Suprapubic skin (tissue), 3 donors: Measurements from ENCODE around the gene RBM45.

ENCODE experiments used
- POLR2A ChIP-seq, 2 donors: fragments of 450-650 bp; IDR thresholded peaks; one replicate each; pipeline ENCODE4 v1.6.1; 2017; ENCODE audit warnings: antibody characterized with exemption in 2 of 2, mild to moderate bottlenecking in 2 of 2, moderate library complexity in 2 of 2
- TF ChIP-seq, protein P1 (sequence below), 2 donors: fragments of 200-600 bp in 1 of 2; fragments of 450-650 bp in 1 of 2; sonication (generic) in 1 of 2; IDR thresholded peaks; one replicate each; pipeline ENCODE4 v1.5.1; 2016 to 2019; ENCODE audit warnings: antibody characterized with exemption in 2 of 2, mild to moderate bottlenecking in 1 of 2, moderate library complexity in 1 of 2

DNA sequence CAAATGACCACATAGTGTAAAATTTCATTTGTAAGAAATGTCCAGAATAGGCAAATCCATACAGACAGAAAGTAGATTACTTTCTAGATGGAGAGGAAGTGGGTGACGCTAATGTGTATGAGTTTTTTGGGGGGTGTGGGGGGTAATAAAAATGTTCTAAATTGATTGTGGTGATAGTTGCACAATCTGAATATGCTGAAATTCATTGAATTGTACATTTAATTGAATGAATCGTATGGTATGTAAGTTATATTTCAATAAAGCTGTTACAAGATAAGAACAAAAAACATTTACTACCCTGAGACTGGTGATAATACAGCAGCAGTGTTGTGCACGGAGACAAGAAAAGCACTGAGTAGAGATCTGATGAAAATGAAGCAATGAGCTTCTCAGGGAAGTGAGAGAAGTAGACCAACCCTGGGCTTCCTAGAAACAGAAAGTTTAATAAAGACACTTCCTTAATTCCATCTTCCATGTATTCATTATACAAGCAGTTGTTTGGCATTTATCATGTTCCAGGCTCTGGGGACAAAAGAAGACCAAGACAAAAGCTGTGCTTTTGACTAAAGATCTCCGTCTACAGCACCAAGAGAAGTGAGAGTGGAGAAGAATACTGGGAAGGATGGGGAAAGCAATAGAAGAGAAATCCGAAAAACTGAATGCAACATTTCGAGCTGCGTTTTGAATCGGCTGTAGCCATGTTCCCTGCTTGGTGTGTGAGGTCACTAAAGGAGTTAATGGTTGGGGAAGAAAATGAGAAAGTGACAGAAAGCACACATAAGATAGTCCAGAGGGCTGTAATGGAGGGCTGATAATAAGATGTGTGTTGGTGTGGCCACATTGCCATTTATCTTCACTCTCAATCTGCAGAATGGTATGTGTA lies 37.9 kb upstream of the RBM45 start:
- TF ChIP-seq, protein P1, sequence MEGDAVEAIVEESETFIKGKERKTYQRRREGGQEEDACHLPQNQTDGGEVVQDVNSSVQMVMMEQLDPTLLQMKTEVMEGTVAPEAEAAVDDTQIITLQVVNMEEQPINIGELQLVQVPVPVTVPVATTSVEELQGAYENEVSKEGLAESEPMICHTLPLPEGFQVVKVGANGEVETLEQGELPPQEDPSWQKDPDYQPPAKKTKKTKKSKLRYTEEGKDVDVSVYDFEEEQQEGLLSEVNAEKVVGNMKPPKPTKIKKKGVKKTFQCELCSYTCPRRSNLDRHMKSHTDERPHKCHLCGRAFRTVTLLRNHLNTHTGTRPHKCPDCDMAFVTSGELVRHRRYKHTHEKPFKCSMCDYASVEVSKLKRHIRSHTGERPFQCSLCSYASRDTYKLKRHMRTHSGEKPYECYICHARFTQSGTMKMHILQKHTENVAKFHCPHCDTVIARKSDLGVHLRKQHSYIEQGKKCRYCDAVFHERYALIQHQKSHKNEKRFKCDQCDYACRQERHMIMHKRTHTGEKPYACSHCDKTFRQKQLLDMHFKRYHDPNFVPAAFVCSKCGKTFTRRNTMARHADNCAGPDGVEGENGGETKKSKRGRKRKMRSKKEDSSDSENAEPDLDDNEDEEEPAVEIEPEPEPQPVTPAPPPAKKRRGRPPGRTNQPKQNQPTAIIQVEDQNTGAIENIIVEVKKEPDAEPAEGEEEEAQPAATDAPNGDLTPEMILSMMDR (IDR thresholded peaks at IDR 0.05): no peak
- TF ChIP-seq POLR2A (IDR thresholded peaks at IDR 0.05): no peak
